SK-N-SH (cell line): ENCODE results near the gene CNPPD1. TPM values are rescaled to one million over a fixed set of nuclear protein-coding genes. Genes with fewer than 3 reads are reported as not detected.

Source experiments
- CTCF ChIA-PET: fragments of 300-600, 350-600 bp; formaldehyde crosslinking; extraction: SDS; loops from one replicate; lab custom pipeline; 2021; lab: Yijun Ruan, JAX
- POLR2A ChIA-PET: fragments of 350-600 bp; sonication (Branson Sonifier 250); formaldehyde crosslinking; extraction: SDS; loops from one replicate; lab custom pipeline; 2020; ENCODE audit warnings: antibody characterized with exemption, inconsistent platforms; lab: Yijun Ruan, JAX
- DNase-seq: peaks from one replicate; pipeline ENCODE4 v3.0.0; 2012
- H2AFZ ChIP-seq: fragments of 200-600 bp; sonication (generic); 2 replicates; pipeline ENCODE4 v1.8.1; 2016; ENCODE audit warnings: antibody characterized with exemption, mild to moderate bottlenecking, low read depth
- H3F3A ChIP-seq: fragments of 200-600 bp; sonication (generic); replicated peaks from 2 replicates; pipeline ENCODE3; 2016; ENCODE audit warnings: antibody characterized with exemption, mild to moderate bottlenecking; ENCODE audit not compliant: insufficient read depth
- H3K27ac ChIP-seq, 2 experiments: fragments of 200-500 bp in 1 of 2; fragments of 200-600 bp in 1 of 2; sonication (Bioruptor generic) in 1 of 2; sonication (generic), shearing (Covaris generic) in 1 of 2; 2 replicates each; pipeline versions ENCODE4 v1.5.1 to v1.6.1; 2014 to 2016; ENCODE audit warnings: low read depth in 2 of 2, inconsistent platforms in 1 of 2, low read length in 1 of 2, mild to moderate bottlenecking in 1 of 2, mixed read lengths in 1 of 2
- H3K27me3 ChIP-seq: fragments of 200-600 bp; sonication (generic), shearing (Covaris generic); 2 replicates; pipeline ENCODE4 v1.6.1; 2016; ENCODE audit warnings: mixed run types; ENCODE audit not compliant: insufficient read depth
- H3K36me3 ChIP-seq, 2 experiments: fragments of 200-500 bp in 1 of 2; fragments of 200-600 bp in 1 of 2; sonication (Bioruptor generic) in 1 of 2; sonication (generic) in 1 of 2; replicated peaks in 1 of 2; 2 replicates each; pipeline versions ENCODE3 to v1.5.1; 2014 to 2016; ENCODE audit warnings: low read length in 1 of 2, mild to moderate bottlenecking in 1 of 2; ENCODE audit not compliant: insufficient read depth in 2 of 2, control insufficient read depth in 1 of 2
- H3K4me1 ChIP-seq, 2 experiments: fragments of 200-500 bp in 1 of 2; fragments of 200-600 bp in 1 of 2; sonication (Bioruptor generic) in 1 of 2; sonication (generic), shearing (Covaris generic) in 1 of 2; 2 replicates each; pipeline versions ENCODE4 v1.5.1 to v1.6.1; 2014 to 2016; ENCODE audit warnings: low read depth in 1 of 2, low read length in 1 of 2, mixed run types in 1 of 2; ENCODE audit not compliant: insufficient read depth in 2 of 2, control insufficient read depth in 1 of 2
- H3K4me2 ChIP-seq: fragments of 200-600 bp; sonication (generic), shearing (Covaris generic); 2 replicates; pipeline ENCODE4 v1.6.1; 2017; ENCODE audit warnings: mixed run types
- H3K4me3 ChIP-seq, 2 experiments: fragments of 200-500 bp in 1 of 2; fragments of 200-600 bp in 1 of 2; sonication (Bioruptor generic) in 1 of 2; sonication (generic), shearing (Covaris generic) in 1 of 2; 2 replicates each; pipeline versions ENCODE4 v1.5.1 to v1.8.1; 2014 to 2016; ENCODE audit warnings: low read depth in 2 of 2, inconsistent platforms in 1 of 2, low read length in 1 of 2, mild to moderate bottlenecking in 1 of 2, mixed read lengths in 1 of 2, moderate library complexity in 1 of 2
- H3K79me2 ChIP-seq: fragments of 200-600 bp; sonication (generic); 2 replicates; pipeline ENCODE4 v1.8.1; 2017; ENCODE audit warnings: mild to moderate bottlenecking; ENCODE audit not compliant: insufficient read depth
- H3K9ac ChIP-seq: fragments of 200-600 bp; sonication (generic); 2 replicates; pipeline ENCODE4 v1.6.1; 2017; ENCODE audit warnings: mixed run types
- H3K9me2 ChIP-seq: fragments of 200-600 bp; sonication (generic); 2 replicates; pipeline ENCODE4 v1.6.1; 2017; ENCODE audit warnings: mixed run types
- H3K9me3 ChIP-seq: fragments of 200-600 bp; sonication (generic); 2 replicates; pipeline ENCODE4 v1.6.1; 2017; ENCODE audit warnings: mixed run types, mild to moderate bottlenecking, moderate library complexity
- H4K20me1 ChIP-seq: fragments of 200-600 bp; sonication (generic); 2 replicates; pipeline ENCODE4 v1.6.1; 2017; ENCODE audit warnings: mild to moderate bottlenecking, mixed run types; ENCODE audit not compliant: insufficient read depth
- CHD2 ChIP-seq: fragments of 150-350 bp; IDR thresholded peaks from 2 replicates; pipeline ENCODE4 v1.6.1; 2018; ENCODE audit warnings: low read length; ENCODE audit not compliant: partially characterized antibody
- EP300 ChIP-seq, 2 experiments: IDR thresholded peaks; 2 replicates each; pipeline versions ENCODE4 v1.4.0 to v1.6.1; 2012; ENCODE audit warnings: borderline replicate concordance in 1 of 2, low read depth in 1 of 2, low read length in 1 of 2
- EZH2phosphoT487 ChIP-seq: fragments of 200-600 bp; sonication (generic); IDR thresholded peaks from 2 replicates; pipeline ENCODE4 v1.6.1; 2017; ENCODE audit warnings: low read depth, mixed run types, mild to moderate bottlenecking, antibody characterized with exemption, moderate library complexity, borderline replicate concordance
- FOSL2 ChIP-seq: IDR thresholded peaks from 2 replicates; pipeline ENCODE4 v1.4.0; 2012; ENCODE audit warnings: low read depth, mild to moderate bottlenecking, moderate library complexity, borderline replicate concordance
- FOXJ3 ChIP-seq: sonication (generic); formaldehyde crosslinking; IDR thresholded peaks from 2 replicates; pipeline ENCODE4 v1.5.1; 2020; ENCODE audit warnings: mild to moderate bottlenecking, missing genetic modification reagents
- GATA2 ChIP-seq: sonication (generic); formaldehyde crosslinking; IDR thresholded peaks from 2 replicates; pipeline ENCODE4 v1.5.0; 2020; ENCODE audit warnings: mild to moderate bottlenecking, missing genetic modification reagents
- NRF1 ChIP-seq: IDR thresholded peaks from 2 replicates; pipeline ENCODE4 v1.6.1; 2012; ENCODE audit warnings: low read depth, mild to moderate bottlenecking, low read length
- PBX3 ChIP-seq: IDR thresholded peaks from 2 replicates; pipeline ENCODE4; 2012
- POLR2AphosphoS5 ChIP-seq: IDR thresholded peaks from 2 replicates; pipeline ENCODE4 v1.6.1; 2012; ENCODE audit warnings: low read depth, low read length
- RAD21 ChIP-seq: IDR thresholded peaks from 2 replicates; pipeline ENCODE4 v1.6.1; 2012; ENCODE audit warnings: mild to moderate bottlenecking, low read length
- RFX5 ChIP-seq: IDR thresholded peaks from 2 replicates; pipeline ENCODE4 v1.6.1; 2012; ENCODE audit warnings: mild to moderate bottlenecking, improper control_type of control experiment, low read length
- RXRA ChIP-seq: IDR thresholded peaks from 2 replicates; pipeline ENCODE4 v1.4.0; 2012; ENCODE audit warnings: low read depth, mild to moderate bottlenecking, borderline replicate concordance
- SIN3A ChIP-seq: IDR thresholded peaks from 2 replicates; pipeline ENCODE4 v1.6.1; 2012; ENCODE audit warnings: low read depth, mild to moderate bottlenecking, low read length, moderate library complexity, borderline replicate concordance
- TAF1 ChIP-seq: IDR thresholded peaks from 2 replicates; pipeline ENCODE4 v1.6.1; 2012; ENCODE audit warnings: low read depth, mild to moderate bottlenecking, low read length, moderate library complexity, borderline replicate concordance
- TCF12 ChIP-seq: IDR thresholded peaks from 2 replicates; pipeline ENCODE4 v1.4.0; 2012
- USF1 ChIP-seq: IDR thresholded peaks from 2 replicates; pipeline ENCODE4 v1.4.0; 2012; ENCODE audit warnings: low read depth, borderline replicate concordance
- YY1 ChIP-seq: IDR thresholded peaks from 2 replicates; pipeline ENCODE4 v1.4.0; 2012; ENCODE audit warnings: low read depth, mild to moderate bottlenecking
- WGBS: methylation state at CpG from one replicate; pipeline ENCODE4 v1.1.6; 2017; ENCODE audit warnings: low lambda C conversion rate; 5-methylcytosine and 5-hydroxymethylcytosine counted together
- polyA plus RNA-seq, 3 experiments: library from polyadenylated mRNA; depleted of rRNA; stranded (reverse); fragments of >200 nt; gene quantifications; 2 replicates each; pipeline ENCODE4 v1.2.3, GENCODE V29; 2012
- TF ChIP-seq, protein P1 (sequence below): fragments of 150-350 bp; IDR thresholded peaks from 2 replicates; pipeline ENCODE4 v1.6.1; 2016; ENCODE audit warnings: mild to moderate bottlenecking, low read depth, low read length
- TF ChIP-seq, protein P2 (sequence below): fragments of 200-600 bp; sonication (generic); IDR thresholded peaks from 2 replicates; pipeline ENCODE4 v1.6.1; 2017; ENCODE audit warnings: antibody characterized with exemption, mild to moderate bottlenecking, moderate library complexity
- TF ChIP-seq, protein P3 (sequence below): IDR thresholded peaks from 2 replicates; pipeline ENCODE4 v1.6.1; 2012; ENCODE audit warnings: mild to moderate bottlenecking, low read depth, low read length, moderate library complexity

The CNPPD1 gene
- polyA plus RNA-seq, 1 of the 3 experiments (the other 2 are of a cell fraction): 75.9 TPM

DNA sequence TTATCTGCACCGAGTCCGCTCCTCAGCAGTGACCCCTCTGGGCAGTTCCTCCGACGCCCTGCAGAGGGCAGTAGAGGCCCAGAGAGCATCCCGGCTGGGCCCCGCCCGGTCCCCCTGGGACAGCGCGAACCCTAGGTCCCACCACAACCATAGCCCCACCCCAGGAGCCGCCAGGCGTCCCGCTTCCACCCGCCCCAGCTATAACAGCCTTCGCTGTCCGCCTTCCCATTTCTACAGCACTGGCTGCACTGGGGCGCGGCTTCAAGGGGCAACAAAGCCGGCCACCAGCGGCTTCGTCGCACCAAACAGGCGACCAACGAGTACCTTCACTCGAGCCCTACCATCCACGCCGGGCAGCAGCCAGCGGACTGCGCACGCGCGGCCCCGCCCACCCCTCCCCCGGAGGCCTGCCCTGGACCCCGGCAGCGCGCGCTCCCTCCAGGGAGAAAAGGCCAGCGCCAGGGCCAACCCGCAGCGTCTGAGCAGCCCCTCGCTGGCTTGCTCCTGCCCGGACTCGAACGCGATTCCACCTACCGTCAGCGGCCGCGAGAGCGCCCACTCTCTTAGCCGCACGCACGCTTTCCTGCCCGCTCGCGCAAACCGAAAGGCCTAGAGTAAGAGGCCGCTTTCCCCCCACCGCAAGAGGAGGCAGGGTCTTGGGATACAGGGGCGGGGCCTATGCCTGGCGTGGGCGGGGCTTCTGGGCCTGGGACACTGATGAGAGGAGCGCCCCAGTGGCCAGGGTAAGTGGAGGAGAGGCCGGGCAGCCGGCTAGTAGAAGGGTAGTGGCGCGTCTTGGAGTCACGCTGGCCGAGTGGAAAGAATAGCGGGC is 16.3 kb downstream of the CNPPD1 start, which contains the start of gene NHEJ1 (continued):
- peak; percentile 44; the same call in 1 of the 2 replicates for TF ChIP-seq TAF1
- TF ChIP-seq RXRA: no peak
- no peak for TF ChIP-seq FOSL2
- peak; percentile 76; the same call in 1 of the 2 replicates for TF ChIP-seq POLR2AphosphoS5
- TF ChIP-seq TCF12: no peak

DNA sequence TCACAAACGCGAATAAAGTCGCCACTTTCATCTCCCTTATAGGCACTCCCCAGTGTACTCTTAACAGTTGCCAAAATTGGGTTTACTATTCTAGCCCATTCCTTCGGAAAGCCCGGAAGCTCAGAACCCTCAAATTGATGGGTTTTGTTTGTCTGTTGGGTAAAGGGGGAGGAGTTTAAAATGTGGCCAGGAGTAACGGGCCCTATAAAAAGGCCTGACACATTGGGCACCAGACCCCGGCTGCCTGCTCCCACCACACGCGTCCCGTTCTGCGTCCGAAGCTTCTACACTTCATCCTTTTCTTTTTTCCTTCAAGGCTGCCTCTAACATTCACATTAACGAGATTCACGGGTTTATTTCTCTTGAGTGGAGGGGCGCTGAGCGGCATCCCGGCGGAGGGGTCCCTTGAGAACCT is 16.9 kb downstream of the CNPPD1 start:
- 25% methylated on average over 18 of the region's 18 CpGs for WGBS
- no peaks in the 10 kb centered on the region for H3K9me3 ChIP-seq
- peak overlapping the region; percentile 90 to 99; a peak in 3 of 4 replicates for H3K27ac ChIP-seq
- H3K27me3 ChIP-seq: no peaks in the 10 kb centered on the region
- no peaks in the 10 kb centered on the region for H3K9me2 ChIP-seq
- H3F3A ChIP-seq: peaks cover 12% of the 10 kb centered on the region
- peak overlapping the region; percentile 81; the same call in 1 of the 2 replicates for H3K9ac ChIP-seq
- peak overlapping the region; percentile 83 for H2AFZ ChIP-seq
- H3K4me2 ChIP-seq: peak overlapping the region; percentile 97
- H3K79me2 ChIP-seq: peaks cover 2% of the 10 kb centered on the region; the same call in 1 of the 2 replicates
- POLR2A ChIA-PET: interaction anchor here (0.7 kb wide), 1 partner anchor 119 kb away, joined by 3 read pairs; the partner anchor contains the start of gene CFAP65
- CTCF ChIA-PET: interaction anchor here (0.6 to 14.9 kb wide), 69 partner anchors 9 to 352 kb away, joined by 3 to 205 read pairs (median 4); partner anchors contain the start of genes ABCB6, ANKZF1, ATG9A and CFAP65
- peaks cover 0 to 11% of the 10 kb centered on the region in 2 experiments; a peak in 1 of 4 replicates for H3K4me1 ChIP-seq
- H4K20me1 ChIP-seq: no peaks in the 10 kb centered on the region
- TF ChIP-seq EP300 (IDR thresholded peaks at IDR 0.05; ENCODE audit: borderline replicate concordance in 1 of 2, low read depth in 1 of 2, low read length in 1 of 2) (no peak), RAD21 (no peak), YY1 (no peak), PBX3 (no peak), RXRA (no peak), CHD2 (no peak), SIN3A (no peak), FOXJ3 (CRISPR knock-in tag) (no peak), USF1 (no peak), EZH2phosphoT487 (no peak), NRF1 (no peak), RFX5 (no peak), GATA2 (CRISPR knock-in tag) (no peak)
- TF ChIP-seq, protein P1, sequence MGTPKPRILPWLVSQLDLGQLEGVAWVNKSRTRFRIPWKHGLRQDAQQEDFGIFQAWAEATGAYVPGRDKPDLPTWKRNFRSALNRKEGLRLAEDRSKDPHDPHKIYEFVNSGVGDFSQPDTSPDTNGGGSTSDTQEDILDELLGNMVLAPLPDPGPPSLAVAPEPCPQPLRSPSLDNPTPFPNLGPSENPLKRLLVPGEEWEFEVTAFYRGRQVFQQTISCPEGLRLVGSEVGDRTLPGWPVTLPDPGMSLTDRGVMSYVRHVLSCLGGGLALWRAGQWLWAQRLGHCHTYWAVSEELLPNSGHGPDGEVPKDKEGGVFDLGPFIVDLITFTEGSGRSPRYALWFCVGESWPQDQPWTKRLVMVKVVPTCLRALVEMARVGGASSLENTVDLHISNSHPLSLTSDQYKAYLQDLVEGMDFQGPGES: no peak
- TF ChIP-seq, protein P2, sequence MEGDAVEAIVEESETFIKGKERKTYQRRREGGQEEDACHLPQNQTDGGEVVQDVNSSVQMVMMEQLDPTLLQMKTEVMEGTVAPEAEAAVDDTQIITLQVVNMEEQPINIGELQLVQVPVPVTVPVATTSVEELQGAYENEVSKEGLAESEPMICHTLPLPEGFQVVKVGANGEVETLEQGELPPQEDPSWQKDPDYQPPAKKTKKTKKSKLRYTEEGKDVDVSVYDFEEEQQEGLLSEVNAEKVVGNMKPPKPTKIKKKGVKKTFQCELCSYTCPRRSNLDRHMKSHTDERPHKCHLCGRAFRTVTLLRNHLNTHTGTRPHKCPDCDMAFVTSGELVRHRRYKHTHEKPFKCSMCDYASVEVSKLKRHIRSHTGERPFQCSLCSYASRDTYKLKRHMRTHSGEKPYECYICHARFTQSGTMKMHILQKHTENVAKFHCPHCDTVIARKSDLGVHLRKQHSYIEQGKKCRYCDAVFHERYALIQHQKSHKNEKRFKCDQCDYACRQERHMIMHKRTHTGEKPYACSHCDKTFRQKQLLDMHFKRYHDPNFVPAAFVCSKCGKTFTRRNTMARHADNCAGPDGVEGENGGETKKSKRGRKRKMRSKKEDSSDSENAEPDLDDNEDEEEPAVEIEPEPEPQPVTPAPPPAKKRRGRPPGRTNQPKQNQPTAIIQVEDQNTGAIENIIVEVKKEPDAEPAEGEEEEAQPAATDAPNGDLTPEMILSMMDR: no peak
- TF ChIP-seq, protein P3, sequence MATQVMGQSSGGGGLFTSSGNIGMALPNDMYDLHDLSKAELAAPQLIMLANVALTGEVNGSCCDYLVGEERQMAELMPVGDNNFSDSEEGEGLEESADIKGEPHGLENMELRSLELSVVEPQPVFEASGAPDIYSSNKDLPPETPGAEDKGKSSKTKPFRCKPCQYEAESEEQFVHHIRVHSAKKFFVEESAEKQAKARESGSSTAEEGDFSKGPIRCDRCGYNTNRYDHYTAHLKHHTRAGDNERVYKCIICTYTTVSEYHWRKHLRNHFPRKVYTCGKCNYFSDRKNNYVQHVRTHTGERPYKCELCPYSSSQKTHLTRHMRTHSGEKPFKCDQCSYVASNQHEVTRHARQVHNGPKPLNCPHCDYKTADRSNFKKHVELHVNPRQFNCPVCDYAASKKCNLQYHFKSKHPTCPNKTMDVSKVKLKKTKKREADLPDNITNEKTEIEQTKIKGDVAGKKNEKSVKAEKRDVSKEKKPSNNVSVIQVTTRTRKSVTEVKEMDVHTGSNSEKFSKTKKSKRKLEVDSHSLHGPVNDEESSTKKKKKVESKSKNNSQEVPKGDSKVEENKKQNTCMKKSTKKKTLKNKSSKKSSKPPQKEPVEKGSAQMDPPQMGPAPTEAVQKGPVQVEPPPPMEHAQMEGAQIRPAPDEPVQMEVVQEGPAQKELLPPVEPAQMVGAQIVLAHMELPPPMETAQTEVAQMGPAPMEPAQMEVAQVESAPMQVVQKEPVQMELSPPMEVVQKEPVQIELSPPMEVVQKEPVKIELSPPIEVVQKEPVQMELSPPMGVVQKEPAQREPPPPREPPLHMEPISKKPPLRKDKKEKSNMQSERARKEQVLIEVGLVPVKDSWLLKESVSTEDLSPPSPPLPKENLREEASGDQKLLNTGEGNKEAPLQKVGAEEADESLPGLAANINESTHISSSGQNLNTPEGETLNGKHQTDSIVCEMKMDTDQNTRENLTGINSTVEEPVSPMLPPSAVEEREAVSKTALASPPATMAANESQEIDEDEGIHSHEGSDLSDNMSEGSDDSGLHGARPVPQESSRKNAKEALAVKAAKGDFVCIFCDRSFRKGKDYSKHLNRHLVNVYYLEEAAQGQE: no peak
- H3K4me3 ChIP-seq: peak overlapping the region; percentile 69 to 75
- H3K36me3 ChIP-seq: peaks cover 0 to 14% of the 10 kb centered on the region in 2 experiments
- DNase-seq: no peak
